ENCODE measurements around the gene RFX7.

DNA sequence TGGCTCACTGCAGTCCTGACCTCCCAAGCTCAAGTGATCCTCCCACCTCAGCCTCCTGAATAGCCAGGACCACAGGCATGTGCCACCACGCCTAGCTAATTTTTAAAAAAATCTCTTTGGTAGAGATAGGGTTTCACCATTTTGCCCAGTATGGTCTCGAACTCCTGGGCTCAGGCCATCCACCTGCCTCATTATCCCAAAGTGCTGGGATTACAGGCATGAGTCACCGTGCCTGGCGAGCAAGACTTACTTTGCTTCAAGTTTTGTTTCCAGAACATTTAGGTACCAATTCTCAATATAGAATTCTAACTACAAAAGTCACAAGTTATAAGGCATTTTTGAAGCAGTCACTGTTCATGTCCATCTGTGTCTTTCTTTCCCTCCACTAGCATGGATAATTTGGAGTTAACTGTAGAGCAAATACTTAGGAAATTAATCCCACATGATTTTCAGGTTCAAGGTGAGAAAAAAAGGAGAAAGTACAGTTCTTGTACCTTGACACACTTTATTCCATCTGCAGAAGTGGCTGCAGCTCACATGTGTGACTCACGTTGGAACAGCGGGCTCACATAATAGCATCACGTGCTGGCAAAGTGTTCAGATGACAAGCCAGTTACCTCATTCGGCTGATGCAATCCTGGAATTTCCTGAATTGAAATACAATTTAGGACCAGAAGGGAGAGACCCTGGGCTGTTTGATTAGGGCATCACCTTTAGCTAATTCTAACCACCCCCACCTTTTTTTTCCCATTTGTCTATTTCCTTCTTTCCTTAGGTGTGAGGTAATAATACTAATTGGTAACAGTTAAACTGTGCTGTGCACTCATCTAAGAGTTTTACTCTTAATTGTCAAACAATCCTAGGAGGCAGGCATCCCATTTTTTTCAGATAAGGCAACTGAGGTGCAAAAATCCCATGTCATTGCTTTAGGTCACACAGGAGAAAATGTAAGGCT, 203.3 kb downstream of the RFX7 start:
- TF ChIP-seq RAD21 (conservative IDR thresholded peaks at IDR 0.05 in 1 of 2, IDR thresholded peaks at IDR 0.05 in 1 of 2) = peak in 1 of 2 experiments; percentile 22; a peak in 1 of 5 replicates
- peak in 1 of 2 experiments; percentile 66; a peak in 1 of 5 replicates for TF ChIP-seq EP300 (IDR thresholded peaks at IDR 0.05)
- TF ChIP-seq, protein P1, sequence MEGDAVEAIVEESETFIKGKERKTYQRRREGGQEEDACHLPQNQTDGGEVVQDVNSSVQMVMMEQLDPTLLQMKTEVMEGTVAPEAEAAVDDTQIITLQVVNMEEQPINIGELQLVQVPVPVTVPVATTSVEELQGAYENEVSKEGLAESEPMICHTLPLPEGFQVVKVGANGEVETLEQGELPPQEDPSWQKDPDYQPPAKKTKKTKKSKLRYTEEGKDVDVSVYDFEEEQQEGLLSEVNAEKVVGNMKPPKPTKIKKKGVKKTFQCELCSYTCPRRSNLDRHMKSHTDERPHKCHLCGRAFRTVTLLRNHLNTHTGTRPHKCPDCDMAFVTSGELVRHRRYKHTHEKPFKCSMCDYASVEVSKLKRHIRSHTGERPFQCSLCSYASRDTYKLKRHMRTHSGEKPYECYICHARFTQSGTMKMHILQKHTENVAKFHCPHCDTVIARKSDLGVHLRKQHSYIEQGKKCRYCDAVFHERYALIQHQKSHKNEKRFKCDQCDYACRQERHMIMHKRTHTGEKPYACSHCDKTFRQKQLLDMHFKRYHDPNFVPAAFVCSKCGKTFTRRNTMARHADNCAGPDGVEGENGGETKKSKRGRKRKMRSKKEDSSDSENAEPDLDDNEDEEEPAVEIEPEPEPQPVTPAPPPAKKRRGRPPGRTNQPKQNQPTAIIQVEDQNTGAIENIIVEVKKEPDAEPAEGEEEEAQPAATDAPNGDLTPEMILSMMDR (IDR thresholded peaks at IDR 0.05) = no peak
- no peak for TF ChIP-seq CBX2 (IDR thresholded peaks at IDR 0.05; ENCODE audit: borderline replicate concordance, low read depth)
- TF ChIP-seq ESRRA (IDR thresholded peaks at IDR 0.05; ENCODE audit: borderline replicate concordance, low read length) = no peak
- TF ChIP-seq RNF2 (IDR thresholded peaks at IDR 0.05; ENCODE audit: borderline replicate concordance, low read depth) = no peak
- no peak for TF ChIP-seq POLR2A (IDR thresholded peaks at IDR 0.05; ENCODE audit: low read length)
- TF ChIP-seq CHD2 (IDR thresholded peaks at IDR 0.05; ENCODE audit: low read length, partially characterized antibody) = no peak
- TF ChIP-seq HOXA7 (CRISPR knock-in tag; IDR thresholded peaks at IDR 0.05) = no peak
- no peak for TF ChIP-seq RCOR1 (IDR thresholded peaks at IDR 0.05; ENCODE audit: low read depth, low read length)
- TF ChIP-seq, protein P2, sequence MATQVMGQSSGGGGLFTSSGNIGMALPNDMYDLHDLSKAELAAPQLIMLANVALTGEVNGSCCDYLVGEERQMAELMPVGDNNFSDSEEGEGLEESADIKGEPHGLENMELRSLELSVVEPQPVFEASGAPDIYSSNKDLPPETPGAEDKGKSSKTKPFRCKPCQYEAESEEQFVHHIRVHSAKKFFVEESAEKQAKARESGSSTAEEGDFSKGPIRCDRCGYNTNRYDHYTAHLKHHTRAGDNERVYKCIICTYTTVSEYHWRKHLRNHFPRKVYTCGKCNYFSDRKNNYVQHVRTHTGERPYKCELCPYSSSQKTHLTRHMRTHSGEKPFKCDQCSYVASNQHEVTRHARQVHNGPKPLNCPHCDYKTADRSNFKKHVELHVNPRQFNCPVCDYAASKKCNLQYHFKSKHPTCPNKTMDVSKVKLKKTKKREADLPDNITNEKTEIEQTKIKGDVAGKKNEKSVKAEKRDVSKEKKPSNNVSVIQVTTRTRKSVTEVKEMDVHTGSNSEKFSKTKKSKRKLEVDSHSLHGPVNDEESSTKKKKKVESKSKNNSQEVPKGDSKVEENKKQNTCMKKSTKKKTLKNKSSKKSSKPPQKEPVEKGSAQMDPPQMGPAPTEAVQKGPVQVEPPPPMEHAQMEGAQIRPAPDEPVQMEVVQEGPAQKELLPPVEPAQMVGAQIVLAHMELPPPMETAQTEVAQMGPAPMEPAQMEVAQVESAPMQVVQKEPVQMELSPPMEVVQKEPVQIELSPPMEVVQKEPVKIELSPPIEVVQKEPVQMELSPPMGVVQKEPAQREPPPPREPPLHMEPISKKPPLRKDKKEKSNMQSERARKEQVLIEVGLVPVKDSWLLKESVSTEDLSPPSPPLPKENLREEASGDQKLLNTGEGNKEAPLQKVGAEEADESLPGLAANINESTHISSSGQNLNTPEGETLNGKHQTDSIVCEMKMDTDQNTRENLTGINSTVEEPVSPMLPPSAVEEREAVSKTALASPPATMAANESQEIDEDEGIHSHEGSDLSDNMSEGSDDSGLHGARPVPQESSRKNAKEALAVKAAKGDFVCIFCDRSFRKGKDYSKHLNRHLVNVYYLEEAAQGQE (IDR thresholded peaks at IDR 0.05) = no peak

Measured in A549 (cell line).